Hepatic stellate cell (primary cell): ENCODE measurements around the gene CCL19.
A peak's percentile ranks its signal among the peaks of the same experiment; 100 is the strongest.

Source experiments
- DNase-seq: peaks from one replicate; pipeline ENCODE4 v3.0.0; 2011; ENCODE audit warnings: low spot score

Gene CCL19

GRCh38 chr9:34694811-34695210 is 3.7 kb upstream of the CCL19 start:
- no peak for DNase-seq

GRCh38 chr9:34693560-34693959 is 2.5 kb upstream of the CCL19 start:
- no peak for DNase-seq

DNA sequence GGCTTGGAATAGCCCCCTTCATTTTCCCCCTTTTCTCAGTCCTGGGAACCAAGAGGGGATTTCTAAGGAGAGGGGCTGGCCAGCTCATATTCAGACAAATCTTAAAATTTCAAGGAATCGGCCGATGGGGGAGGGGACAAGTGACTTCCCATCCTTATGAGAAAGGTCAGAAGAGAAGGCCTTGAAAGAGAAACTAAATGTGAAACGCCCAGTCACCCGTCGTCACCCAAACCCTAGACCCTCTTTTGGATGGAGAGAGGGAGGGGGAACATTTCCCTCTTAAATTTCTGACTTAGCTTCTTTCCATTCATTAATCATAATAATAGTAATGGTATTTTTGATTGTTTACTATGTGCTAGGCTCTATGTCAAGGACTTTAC is 850 bp upstream of the CCL19 start:
- no peak for DNase-seq

DNA sequence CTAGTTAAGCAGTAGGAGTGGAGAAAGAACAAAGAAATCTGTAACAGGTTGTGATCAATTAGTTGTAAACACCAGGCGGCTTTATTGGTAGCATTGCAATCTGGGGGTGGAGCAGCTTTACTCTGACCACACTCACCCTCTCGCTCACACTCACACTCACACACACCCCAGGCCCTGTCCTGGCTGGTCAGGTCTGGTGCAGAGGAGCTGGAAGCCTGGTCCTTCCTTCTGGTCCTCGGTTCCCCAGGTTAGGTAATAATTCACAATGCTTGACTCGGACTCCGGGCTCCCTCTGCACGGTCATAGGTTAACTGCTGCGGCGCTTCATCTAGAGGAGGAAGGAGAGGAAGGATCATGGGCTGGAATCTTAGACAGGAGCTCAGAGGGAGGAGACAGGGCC is 1.6 kb downstream of the CCL19 start:
- no peak for DNase-seq

DNA sequence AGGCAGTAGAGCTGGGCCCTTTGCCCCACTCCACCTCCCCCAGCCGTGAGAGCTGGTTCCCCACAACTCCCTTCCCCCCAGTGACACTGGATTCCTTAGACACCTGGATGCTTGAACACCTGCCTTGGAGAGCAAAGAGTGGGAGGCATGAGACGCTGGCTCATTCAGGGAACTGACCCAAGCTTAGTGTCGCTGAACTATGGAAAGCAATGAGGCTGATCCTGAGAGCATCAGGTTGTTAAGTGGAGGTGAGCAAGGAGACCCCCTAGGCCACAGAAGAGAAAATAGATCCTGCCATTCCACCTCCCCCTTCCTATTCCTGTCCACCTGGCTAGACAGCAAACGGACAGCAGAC is 2.0 kb downstream of the CCL19 start:
- DNase-seq, result no peak

DNA sequence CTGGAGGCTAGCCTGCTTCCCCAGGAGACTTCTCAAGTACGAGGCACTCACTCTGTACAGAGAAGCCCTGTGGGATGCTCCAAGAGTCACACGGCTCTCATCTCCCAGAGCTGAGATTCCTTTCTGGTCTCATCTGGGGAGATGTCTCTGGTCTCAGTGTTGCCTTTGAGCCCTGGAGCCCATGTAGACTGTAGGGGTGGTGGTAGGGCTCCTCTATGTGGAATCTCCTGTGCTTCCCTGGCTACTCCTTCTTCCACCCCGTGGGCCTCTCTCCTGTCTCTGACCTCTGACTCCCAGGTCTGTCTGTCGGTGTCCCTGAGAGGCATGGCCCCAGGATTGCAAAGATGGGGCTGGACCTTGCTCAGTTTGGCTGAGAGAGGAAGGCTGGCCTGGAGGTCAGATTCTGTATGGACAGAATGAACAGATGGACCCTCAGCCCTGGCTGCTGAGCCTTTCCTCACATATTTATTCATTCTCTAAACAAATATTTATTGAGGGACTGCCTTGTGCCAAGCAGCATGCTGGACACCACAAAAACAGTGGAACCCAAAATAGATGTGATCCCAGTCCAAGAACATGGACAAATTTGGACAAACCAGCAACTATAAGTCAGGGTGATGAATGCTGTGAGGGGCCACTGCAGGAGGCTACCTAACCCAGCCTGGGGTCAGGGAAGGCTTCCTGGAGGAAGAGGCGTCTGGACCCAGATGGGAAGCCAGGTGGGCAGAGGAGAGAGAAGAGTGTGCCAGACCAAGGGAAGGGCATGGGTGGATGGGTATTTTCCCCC is 2.6 kb downstream of the CCL19 start:
- no peak for DNase-seq

- DNase-seq, result no peak
Measured at GRCh38 chr9:34687276-34688030, 3.6 kb downstream of the CCL19 start.

DNA sequence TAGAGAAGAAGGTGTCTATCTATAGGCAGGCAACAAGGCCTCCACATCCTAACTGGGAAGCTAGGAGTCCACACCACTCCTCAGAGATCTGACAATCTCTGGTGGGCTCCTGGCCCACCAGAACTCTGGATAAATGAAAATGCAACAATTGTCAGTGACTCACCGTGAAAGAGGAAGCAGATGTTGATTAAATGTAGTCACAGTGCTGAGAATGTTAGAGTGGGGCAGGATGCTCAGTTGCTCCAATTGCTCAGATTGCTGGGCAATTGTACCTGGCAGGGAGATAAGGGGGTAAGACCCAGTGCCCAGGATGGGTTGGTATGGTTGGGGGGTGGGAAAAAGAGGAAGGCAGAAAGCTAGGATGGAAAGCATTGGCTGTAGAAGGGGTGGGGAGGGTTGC is 4.3 kb downstream of the CCL19 start:
- no peak for DNase-seq

- DNase-seq, result no peak
Measured at GRCh38 chr9:34686231-34686630, 4.8 kb downstream of the CCL19 start.

DNA sequence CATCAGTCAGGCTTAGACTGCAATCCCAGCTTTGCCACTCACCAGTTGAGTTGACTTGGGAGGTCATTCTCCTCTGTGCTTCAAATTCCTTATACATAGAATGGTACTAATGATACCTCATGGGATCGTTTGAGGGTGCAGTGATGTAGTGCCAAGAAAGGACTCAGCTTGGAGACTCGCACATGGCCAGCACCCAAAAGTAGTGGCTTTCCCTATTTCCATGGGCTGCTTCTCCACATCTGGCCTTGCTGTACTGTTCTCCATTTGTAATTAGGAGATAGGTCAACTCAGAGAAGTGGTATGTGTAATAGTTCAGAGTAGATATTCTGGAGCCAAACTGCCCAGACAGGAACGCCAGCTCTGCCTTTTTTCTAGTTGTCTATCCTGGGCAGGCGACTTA is 5.5 kb downstream of the CCL19 start:
- no peak for DNase-seq

GRCh38 chr9:34684816-34685215 is 6.3 kb downstream of the CCL19 start:
- no peak for DNase-seq

DNA sequence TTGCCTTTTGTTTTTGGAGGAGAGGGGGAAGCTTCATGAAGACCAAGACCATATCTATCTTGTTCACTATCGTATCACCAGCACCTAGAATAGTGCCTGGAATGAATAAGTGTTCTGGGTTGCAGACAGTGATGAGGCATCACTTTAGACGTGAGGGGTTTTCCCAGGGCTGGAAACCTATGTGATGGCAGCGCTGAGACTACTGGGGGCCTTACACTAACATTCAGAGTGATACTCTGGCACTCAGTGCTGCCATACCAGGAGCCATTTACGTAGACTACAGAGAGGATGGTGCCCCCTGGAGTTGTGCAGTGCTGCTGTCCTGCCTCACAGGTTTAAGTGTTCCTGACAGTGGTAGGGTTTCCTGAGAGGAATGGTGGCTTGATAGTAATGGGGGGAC is 6.9 kb downstream of the CCL19 start:
- DNase-seq, result no peak

DNA sequence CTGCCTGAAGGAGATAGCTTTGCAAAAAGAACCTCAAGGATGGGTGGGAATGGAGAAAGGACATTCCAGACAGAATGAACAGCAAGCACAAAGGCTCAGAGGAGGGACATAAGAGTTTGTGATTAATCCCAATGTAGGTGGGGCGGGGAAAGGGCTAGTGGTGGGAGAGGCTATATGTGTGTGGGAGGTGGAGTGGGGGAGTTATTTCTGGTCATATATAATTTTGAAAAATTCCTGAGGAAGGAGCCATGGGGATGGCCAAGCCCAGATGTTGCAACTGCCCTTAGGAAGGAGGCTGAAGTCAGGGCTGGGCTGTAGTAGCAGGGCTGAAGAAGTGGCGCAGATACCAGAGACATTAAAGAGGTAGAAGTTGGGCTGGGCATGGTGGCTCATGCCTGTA is 15.2 kb downstream of the CCL19 start:
- no peak for DNase-seq

GRCh38 chr9:34675048-34675714 is 15.9 kb downstream of the CCL19 start:
- peak; percentile 67 for DNase-seq

DNA sequence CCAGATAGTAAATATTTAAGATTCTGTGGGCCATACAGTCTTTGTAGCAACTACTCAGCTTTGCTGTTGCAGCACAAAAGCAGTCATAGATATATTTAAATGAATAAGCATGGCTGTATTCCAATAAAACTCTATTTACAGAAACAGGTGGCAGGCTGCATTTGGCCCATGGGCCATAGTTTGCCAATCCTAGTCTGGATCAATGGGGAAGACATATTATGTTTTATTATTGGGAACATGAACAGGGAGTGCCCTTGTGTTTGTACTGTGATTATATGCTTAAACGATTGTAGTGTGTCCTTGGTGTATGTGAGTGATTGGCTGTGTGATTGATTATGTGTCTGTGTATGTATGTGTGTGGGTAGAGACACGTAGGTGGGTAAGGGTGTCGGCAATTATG is 16.6 kb downstream of the CCL19 start:
- no peak for DNase-seq

GRCh38 chr9:34671307-34671706 is 19.8 kb downstream of the CCL19 start:
- DNase-seq, result no peak

DNA sequence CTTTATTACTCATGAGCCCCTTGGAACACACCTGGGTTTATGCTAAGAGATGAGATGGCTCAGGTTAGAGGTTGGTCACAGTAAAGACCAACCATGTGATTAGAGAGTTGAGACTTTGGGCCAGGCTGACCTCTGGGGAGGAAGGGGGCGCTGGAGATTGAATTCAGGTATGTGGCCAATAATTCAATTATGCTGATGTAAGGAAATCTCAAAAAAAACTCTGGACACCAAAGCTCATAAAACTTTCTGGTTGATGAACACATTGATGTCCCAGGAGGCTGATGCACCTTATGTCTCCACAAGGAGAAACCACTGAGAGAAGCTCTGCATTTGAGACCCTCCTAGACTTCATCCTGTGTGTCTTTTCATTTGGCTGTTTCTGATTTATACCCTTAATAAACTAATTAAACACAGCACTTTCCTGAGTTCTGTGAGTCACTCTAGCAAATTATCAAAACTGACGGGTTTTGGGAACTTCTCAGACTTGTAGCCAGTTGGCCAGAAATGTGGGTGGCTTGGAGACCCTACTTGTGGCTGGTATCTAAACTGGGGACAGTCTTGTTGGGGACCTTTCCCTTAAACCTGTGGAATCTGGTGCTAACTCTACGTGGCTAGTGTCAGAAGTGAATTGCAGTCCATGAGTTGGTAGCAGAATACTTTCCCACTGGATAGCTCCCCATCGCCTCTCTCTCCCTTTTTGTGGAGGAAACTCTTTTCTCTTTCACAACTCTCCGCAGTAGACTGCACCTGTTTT is 21.1 kb downstream of the CCL19 start:
- DNase-seq, result no peak

- DNase-seq, result peak; percentile 97
Measured at GRCh38 chr9:34665381-34666250, 25.5 kb downstream of the CCL19 start.

GRCh38 chr9:34665067-34665380 is 26.1 kb downstream of the CCL19 start:
- no peak for DNase-seq

- peak; percentile 81 for DNase-seq
Measured at GRCh38 chr9:34664281-34665066, 26.6 kb downstream of the CCL19 start.

DNA sequence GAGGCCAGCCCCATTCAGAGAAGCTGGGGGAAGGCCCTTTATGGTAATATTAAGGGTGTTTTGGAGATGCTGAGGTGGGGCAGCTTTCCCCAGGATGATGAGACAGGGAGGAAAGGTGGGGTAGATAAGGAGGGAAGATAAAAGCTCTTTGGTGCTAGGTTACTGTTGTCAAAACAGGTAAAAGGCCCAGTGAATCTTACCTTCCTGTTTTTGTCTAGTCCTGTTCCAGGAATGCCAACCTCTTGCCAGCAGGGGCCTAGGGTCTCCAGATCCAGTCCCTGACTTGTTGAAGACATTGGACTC is 27.8 kb downstream of the CCL19 start:
- no peak for DNase-seq
